C4-2B (cell line): ENCODE results near the gene FBXL14.

ENCODE experiments used
- ZFX ChIP-seq: fragments of 450-650 bp; IDR thresholded peaks from 2 replicates; pipeline ENCODE4 v1.6.1; 2017
- TF ChIP-seq, protein P1 (sequence below): fragments of 450-650 bp; conservative IDR thresholded peaks from 2 replicates; pipeline ENCODE4 v1.5.1; 2017; ENCODE audit warnings: mild to moderate bottlenecking

DNA sequence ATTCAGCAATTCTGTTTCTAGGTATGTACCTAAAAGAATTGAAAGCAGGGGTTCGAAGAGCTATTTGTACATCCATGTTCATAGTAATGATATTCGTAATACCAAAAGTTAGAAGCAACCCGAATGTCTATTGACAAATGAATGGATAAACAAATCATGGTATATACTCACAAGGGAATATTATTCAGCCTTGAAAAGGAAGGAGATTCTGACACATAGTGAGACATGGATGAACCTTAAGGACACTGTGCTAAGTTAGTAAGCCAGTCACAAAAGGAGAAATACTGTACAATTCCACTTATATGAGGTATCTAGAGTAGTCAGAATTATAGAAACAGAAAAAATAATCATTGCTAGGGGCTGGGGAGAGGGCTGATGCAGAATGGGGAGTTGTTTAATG lies 4.4 kb upstream of the FBXL14 start:
- TF ChIP-seq, protein P1, sequence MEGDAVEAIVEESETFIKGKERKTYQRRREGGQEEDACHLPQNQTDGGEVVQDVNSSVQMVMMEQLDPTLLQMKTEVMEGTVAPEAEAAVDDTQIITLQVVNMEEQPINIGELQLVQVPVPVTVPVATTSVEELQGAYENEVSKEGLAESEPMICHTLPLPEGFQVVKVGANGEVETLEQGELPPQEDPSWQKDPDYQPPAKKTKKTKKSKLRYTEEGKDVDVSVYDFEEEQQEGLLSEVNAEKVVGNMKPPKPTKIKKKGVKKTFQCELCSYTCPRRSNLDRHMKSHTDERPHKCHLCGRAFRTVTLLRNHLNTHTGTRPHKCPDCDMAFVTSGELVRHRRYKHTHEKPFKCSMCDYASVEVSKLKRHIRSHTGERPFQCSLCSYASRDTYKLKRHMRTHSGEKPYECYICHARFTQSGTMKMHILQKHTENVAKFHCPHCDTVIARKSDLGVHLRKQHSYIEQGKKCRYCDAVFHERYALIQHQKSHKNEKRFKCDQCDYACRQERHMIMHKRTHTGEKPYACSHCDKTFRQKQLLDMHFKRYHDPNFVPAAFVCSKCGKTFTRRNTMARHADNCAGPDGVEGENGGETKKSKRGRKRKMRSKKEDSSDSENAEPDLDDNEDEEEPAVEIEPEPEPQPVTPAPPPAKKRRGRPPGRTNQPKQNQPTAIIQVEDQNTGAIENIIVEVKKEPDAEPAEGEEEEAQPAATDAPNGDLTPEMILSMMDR: no peak
- no peak for TF ChIP-seq ZFX
